Sigmoid colon (tissue), 4 donors: ENCODE measurements around the gene NBPF1.

Experiments used
- CTCF ChIP-seq, 4 experiments: fragments of 450-650 bp in 3 of 4; fragments of 200-600 bp in 1 of 4; IDR thresholded peaks; one replicate each; pipeline ENCODE4 v1.5.1; 2016 to 2019; ENCODE audit warnings: antibody characterized with exemption in 4 of 4, mild to moderate bottlenecking in 3 of 4, moderate library complexity in 2 of 4
- EP300 ChIP-seq, 4 donors: sonication (generic); formaldehyde crosslinking; IDR thresholded peaks; one replicate each; pipeline ENCODE4 v1.6.1; 2017; ENCODE audit warnings: antibody characterized with exemption in 4 of 4
- POLR2A ChIP-seq, 2 donors: fragments of 450-650 bp; IDR thresholded peaks; one replicate each; pipeline ENCODE4 v1.6.1; 2016; ENCODE audit warnings: antibody characterized with exemption in 2 of 2, mild to moderate bottlenecking in 2 of 2, moderate library complexity in 2 of 2

GRCh38 chr1:16615253-16616252, 2.2 kb upstream of the NBPF1 start:
- TF ChIP-seq CTCF (IDR thresholded peaks at IDR 0.05) (no peak), EP300 (IDR thresholded peaks at IDR 0.05) (no peak), POLR2A (IDR thresholded peaks at IDR 0.05) (no peak)
